Medulla oblongata (tissue), 1 donor: Measurements from ENCODE around the gene RBPJ.
A peak's percentile ranks its signal among the peaks of the same experiment; 100 is the strongest.
"Not testable (repeated sequence)": the region's sequence is repeated elsewhere in the genome, so short reads cannot be mapped to it uniquely, and the experiment has no call there.

Experiments used
- DNase-seq: peaks from one replicate; pipeline ENCODE4 v3.0.0-alpha.2; 2015; ENCODE audit errors: extremely low spot score

Gene RBPJ

DNA sequence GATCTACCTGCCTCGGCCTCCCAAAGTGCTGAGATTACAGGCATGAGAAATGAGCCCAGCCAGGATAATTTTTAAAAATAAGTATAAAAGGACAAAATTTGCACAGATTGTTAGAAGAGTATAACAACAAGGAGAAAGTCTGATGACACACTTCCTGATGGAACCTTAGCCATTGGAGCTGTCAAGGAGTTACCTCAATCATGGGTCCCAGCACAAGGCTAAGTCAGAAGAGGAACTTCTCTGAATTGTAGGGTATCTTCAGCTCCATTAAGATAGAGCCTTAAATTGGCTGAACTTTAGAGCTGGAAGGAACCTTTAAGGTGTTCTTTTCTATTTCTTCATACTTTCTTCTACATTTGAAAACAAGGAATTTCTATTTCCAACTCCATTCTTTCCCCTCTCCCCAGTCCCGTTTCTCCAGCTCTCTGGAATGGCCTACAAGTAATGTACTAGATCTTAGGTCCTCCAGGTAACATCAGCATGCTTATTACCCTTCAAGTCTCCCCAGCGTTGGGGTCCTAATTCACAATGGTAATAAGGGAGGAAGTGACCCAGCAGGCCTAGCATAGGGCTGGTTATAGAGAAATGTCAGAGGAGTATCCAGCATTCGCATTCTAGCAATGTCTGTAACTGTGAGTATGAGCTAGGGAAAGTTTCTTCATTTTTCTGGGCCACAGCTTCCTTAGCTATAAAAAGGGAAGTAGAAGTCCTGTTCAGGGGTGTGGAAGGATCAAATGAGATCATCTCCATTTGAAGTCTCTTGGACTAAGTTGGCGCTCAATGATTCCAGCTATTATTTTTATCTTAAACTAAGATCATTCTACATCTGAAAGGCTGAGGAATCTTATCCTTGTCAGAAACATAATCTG is 18.5 kb upstream of the RBPJ start:
- no peak for DNase-seq

DNA sequence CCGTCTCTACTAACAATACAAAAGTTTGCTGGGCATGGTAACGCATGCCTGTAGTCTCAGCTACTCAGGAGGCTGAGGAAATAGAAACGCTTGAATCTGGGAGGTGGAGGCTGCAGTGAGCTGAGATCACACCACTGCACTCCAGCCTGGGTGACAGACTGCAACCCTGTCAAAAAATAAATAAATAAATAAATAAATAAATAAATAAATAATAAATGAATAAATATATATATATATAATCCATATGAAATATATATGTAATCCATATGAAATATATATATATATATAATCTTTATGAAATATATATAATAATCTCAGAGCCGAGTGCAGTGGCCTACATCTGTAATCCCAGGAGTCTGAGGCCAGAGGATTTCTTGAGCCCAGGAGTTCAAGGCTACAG is 17.8 kb upstream of the RBPJ start:
- DNase-seq: no peak

DNA sequence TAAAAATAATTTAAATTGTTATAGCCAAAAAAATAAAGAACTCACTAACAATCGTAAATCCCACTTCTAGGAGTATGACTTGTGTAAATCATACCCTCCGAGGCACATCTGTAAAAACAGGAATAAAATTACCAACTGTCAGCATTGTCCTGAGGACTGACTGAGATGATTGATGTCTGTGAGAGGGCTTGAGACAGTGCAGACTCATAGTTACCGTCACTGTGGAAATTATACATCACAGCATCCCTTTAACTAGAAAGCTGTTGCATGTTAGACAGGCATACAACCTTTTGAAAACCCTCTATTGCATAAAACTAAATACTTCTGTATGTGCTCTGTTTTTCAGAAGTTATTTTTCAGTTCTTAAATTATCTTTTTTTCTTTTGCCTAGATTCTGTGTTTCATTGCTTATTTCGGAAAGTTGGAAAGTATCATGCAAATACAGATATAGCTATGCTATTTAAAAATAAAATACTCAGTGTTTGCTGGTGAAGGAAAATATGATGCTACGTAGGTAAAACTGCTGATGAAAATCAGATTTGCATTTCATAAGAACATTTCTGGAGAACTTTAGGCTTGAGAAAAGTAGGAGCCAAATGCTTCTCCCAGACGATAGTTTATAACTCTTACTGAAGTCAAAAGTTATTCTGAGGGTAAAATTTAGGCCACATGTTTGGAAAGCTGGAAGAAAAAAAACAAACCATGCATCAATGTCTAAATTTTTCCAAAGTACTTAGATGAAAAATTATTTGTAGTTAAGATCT is 13.6 kb upstream of the RBPJ start:
- DNase-seq: no peak

DNA sequence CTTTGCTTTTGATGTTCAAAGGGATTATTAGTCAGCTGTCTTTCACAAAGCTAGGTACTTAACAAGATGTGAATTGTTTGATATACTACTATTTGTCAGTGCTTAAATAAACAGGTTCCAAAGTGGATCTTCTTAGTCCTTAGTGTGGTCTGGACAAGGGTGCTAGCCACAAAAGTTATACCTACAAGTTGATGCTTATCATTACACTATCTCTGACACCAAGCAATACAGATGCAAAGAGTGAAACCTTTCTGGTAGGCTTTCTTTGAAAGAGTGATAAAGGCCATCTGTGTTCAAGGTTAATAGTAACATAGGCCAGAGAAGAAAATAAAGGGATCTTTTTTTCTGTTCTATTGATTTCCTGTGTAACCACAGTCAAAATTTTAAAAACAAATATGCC is 12.2 kb upstream of the RBPJ start:
- no peak for DNase-seq

DNA sequence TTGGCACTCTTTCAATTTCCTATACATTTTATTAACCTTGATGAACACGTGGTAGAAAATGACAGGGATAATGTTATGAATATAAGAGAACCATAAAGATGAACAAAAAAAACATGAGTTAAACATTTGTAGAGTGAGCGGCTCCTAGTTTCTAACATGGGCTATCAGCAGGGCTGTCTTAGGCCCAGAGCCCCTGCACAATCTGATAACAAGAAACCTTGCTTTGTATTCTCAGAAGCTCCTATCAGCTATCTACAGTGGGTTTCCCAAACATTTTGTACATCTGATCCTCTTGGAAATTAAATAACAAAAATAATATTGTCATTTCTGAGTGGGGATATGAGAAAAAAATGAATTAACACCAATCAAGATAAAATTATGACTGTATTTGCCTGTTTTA is 10.6 kb upstream of the RBPJ start:
- DNase-seq: no peak

DNA sequence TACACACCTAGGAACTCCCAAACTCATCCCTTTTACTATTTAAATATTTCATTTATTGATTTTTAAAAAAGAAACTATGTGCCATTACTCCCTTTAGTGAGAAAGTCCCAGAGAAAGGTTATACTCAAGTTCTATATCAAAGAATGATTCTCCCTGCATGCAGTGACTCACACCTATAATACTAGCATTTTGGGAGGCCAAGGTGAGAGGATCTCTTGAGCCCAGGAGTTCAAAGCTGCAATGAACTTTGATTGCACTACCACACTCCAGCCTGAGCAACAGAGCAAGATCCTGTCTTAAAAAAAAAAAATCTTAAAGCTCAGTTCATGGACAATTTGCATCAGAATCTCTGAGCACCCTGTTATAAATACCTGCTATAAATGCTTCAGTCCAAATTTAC is 9.2 kb upstream of the RBPJ start:
- no peak for DNase-seq

DNA sequence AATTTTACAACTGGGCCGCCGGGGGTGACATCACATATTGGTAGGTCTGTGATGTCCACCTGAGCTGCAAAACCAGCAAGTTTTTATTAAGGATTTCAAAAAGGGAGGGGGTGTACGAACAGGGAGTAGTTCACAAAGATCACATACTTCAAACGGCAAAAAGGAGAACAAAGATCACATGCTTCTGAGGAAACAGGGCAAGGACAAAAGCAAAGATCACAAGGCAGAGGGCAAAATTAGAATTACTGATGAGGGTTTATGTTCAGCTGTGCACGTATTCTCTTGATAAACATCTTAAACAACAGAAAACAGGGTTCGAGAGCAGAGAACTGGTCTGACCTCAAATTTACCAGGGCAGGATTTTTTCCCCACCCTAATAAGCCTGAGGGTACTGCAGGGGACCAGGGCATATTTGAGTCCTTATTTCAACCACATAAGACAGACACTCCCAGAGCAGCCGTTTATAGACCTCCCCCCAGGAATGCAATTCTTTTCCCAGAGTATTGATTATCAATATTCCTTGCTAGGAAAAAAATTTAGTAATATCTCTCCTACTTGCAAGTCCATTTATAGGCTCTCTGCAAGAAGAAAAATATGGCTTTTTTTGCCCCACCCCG is 5.4 kb upstream of the RBPJ start:
- DNase-seq: not testable (repeated sequence)

DNA sequence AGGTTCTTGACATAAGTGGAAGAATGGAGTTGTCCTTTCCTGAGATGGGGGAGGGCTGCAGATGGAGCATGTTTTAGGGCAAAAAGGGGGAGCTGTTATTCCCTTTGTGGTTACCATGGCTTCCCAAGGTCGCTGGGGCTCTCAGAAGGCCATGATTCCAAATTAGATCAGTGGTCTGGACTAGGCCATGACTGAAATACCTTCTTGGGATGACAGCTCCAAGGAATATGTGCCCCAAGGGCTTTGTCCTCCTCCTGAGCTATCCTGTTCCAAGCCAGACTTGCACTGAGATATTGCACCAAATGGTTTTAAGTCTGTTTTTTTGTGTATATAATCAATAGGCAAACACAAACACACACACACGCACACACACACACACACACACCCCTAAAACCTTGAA is 3.0 kb upstream of the RBPJ start:
- DNase-seq: no peak

DNA sequence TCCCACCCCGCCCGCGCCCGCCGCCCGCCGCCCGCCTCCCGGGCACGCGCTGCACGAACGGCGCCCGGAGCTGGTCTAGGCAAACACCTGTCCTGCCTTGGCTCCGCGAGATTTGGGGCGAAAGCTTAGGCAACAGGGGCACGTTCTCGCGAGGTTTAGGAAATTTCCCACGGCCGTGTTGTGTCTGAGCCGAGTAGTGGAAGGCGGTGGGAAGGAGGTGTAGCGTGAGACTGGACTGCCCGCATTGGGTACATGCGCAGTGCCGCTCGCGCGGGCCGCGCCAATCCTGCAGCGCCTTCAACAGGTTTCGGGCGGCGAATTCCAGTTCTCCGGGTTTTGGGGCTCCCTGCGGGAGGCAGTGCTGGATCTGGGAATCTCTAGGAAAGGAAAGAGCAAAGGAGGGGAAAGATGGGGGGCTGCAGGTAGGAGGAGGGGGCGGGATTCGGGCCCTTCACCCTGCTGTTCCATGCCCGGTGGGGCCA is 1.3 kb upstream of the RBPJ start:
- peak; percentile 98 for DNase-seq

DNA sequence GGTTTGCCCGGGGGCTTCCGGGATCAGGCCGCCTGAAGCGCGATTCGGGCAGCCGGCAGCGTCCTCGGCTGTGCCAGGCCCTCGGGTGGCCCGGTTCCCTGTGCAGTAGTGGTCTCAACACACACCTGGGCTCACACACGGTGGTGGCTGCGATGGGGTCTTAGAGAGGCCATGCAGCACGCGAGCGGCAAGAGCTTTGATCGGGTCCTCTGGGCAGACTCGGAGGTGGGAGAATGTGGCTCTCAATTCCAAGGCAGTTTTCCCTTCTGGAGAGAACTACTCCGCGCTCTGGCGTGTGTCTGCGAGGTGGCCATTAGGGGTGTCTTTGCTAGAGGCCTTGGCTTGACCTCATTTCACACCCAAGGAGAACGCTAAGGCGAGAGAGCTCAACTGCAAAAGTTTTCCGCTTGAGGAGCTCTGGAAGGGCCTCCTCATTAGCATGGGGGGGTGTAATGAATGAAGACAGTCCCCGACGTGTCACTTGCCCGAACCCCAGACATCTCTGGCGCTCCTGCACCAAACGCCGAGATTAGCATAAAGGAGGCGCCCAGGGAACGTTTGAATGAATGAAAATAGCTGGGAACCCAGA is 771 bp upstream of the RBPJ start:
- no peak for DNase-seq

DNA sequence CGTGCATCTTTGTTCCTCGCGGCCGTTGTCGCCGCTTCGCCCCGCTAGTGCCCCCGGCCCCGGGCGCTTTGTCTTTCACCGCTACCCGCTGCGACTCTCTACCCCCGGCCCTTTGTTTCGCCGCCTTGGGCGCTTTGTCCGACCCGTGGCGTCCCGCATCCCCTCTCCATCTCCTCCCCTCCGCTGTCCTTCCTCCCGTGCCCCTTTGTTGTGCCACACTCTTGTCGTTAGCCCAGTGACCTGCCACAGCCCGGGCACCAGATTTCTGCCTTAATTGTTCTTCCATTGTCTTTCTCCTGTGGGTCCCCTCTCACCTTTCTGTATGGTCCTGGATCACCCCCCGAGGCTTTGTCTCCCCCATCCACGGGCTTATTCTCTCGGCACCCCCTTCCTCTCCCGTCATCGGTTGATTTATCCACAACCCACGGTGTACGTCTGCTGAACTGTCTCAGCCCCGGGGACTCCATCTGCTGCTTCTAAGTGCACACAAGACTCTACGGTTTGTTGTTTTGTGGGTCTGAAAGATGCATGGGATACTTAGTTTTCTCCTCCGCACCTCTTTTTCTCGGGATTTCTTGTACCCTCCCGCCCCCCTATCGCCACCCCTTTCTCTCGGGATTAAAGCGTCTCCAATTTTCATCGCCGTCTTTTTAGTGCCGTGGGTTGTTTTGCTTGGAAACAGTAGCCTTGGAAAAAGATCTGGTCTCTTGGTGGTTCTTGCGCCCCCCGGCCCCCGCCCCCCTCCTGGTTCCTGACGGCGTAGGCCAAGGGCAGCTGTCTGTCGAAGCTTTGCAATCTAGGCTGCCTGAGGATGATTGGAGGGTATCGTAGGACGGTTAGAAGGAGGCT is 783 bp downstream of the RBPJ start:
- peak; percentile 43 for DNase-seq

DNA sequence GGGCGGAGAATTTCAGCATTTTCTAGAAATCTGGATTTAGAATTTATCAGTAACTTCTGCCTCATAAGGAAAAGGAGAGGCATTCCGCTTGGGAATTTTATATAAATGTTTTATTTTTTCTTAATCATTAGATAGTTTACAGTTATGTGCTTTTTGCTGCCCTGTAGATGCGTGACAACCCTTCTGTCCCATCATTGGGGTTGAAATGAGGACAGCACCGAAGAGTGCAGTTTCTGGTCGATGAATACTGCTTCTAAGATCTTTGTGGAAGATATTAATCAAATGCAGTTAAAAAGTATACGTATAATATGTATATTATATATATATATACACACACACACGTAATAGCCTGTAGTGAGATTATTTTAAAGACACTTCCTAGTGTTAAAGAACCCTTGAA is 1.5 kb downstream of the RBPJ start:
- DNase-seq: no peak

DNA sequence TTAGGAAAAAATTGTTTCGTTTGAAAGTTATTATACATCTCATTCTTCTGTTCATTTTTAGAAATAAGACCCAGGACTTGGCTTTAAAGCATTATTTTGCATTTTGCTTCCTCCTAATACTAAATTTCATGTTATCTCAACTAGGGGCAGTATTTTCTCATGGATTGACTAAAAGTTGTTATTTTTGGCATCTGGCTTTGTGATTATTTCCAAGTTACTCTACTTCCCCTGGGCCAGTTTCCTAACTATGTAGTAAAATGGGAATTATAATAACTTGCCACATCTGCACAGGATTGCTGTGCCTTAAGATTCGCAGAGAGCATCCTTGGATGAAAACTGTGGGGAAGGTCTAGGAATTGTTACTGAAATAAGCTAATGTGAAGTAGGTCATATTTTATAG is 3.0 kb downstream of the RBPJ start:
- no peak for DNase-seq

DNA sequence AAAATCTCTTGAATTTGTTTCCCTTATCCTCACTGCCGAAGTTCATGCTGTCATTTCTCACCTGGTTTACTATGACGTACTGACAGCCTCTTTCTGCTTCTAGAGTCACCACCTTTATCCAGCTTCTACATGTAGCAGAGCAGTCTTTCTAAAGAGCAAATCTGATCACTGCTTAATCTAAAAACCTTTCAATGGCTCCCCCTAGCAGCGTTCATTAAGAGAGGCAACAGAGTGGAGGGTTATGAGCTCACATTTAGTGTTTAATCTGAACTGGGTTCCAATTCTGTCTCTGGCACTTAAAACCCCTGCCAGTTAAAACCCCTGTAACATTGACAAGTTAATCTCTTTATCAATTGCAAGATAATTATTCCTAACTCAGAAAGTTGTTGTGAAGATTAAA is 4.4 kb downstream of the RBPJ start:
- peak; percentile 42 for DNase-seq

DNA sequence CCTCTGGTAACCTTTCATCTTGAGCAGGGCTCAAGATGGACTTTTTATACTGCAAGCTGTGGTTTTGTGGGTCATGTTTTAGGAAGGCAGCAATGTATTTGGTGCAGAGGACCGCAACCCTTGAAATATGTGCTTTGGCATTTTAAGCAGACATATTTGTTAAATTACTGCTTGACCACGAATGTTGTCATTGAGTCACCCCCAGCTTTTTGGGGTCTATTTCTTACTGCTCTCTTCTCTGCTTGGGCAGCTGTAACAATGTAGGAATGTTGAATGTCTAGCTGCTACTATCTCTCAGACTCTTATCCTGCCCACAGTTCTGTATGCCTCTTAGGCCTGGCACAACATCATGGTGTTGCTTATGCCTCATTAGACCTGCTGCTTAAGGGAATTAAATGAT is 6.0 kb downstream of the RBPJ start:
- no peak for DNase-seq

DNA sequence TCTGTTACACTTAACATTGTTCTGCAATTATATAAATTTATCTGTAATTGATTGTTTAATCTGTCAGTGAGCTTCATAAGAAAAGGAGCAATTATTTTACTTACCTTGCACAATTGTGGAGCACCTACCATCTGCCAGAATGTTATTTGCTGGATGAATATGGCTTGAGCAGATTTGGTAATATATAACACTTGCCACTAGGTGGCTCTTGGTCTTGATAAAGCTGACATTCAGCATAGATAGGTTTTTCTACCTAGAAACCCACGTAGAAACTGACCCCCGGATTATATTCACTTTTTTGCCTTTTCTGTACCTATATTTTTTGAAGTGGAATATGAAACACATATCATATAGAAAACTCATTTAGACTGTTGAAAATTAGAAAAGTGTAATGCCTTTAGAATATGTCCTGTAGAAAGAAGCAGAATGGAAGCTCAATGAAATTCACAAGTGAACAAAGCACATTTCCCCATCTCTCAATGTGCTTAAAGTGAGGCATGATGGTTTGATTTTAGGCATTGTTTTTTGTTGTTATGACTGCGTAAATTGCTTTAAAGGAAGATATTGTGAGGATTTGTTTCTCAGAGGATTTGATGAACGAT is 9.5 kb downstream of the RBPJ start:
- peak; percentile 84 for DNase-seq

DNA sequence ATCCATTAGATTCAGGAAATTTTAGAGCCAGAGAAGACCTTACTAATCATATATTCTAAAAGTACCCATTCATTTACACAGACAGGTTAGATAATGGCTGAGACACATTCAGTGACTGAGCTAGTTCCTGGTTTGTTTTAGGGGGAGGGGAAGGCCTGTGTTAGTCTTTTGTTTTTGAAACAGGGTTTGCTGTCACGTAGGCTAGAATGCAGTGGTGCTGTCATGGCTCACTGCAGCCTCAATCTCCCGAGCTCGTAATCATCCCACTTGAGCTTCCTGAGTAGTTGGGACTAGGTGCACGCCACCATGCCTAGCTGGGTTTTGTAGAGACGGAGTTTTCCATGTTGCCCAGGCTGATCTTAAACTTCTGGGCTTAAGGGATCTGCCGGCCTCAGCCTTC is 10.1 kb downstream of the RBPJ start:
- DNase-seq: no peak

DNA sequence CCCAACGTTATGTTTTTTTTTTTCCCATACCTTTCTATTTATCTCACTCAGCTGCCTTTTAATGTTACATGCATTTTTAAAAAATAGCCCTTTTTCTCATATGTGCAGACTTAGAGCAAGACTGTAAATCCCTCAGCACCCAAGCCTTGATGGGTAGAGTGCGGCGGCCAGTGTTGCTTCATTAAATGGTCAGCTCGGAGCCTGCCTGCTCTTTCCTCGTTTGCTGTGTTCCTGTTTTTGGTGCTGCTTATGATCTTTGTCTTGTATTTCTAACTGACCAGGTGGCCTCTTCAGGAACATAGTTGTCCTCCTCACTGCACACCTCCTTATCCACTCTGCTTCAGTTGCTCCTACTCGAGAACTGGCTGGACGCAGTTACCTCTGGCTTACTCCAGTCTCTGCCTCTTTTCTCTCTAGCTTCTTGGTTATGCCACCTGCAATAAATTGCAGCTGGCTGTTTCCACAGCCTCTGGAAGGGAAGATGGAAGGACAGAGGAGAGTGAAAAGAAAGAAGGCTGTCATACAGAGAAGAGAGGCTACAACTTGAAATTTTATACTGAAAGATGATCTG is 10.7 kb downstream of the RBPJ start:
- no peak for DNase-seq

DNA sequence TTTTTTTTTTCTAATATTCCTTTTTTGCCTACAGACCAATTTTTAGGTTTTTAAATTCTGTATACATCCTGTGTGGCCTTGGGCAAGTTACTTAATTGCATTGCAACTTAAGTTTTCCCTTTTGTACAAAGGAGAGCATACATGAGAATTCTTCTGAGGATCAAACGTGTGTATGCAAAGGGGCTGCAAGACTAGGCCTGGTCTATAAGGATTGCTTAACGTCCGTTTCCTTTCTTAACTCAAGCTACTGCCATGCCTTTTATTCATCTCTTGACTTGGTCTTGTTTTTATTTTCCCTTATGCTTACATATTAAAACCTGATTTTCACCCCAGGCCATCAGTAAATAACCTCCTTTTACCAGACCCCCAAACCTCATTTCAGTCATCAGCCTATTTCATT is 13.6 kb downstream of the RBPJ start:
- no peak for DNase-seq

DNA sequence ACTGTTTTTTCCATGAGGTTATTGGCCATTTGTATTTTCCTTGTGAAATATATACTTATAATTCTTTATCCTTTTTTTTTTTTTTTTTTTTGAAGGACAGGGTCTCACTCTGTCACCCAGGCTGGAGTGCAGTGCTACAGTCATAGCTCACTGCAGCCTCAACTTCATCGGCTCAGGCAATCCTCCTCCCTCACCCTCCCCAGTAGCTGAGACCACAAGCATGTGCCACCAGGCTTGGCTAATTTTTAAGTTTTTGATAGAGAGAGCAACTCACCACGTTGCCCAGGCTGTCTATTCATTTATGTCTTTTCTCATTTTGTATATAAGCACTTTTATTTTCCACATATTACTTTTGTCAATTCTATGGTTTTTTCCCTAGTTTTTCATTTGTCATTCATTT is 16.8 kb downstream of the RBPJ start:
- DNase-seq: no peak
